GM21786 (cell line): ENCODE measurements around the gene MLST8.
"Not testable (repeated sequence)": the region's sequence is repeated elsewhere in the genome, so short reads cannot be mapped to it uniquely, and the experiment has no call there.

Source experiments
- ATAC-seq: cut with Tn5 transposase; IDR thresholded peaks from one replicate; pipeline ENCODE4 v1.9.1; 2021; ENCODE audit not compliant: unreplicated experiment

MLST8 gene

DNA sequence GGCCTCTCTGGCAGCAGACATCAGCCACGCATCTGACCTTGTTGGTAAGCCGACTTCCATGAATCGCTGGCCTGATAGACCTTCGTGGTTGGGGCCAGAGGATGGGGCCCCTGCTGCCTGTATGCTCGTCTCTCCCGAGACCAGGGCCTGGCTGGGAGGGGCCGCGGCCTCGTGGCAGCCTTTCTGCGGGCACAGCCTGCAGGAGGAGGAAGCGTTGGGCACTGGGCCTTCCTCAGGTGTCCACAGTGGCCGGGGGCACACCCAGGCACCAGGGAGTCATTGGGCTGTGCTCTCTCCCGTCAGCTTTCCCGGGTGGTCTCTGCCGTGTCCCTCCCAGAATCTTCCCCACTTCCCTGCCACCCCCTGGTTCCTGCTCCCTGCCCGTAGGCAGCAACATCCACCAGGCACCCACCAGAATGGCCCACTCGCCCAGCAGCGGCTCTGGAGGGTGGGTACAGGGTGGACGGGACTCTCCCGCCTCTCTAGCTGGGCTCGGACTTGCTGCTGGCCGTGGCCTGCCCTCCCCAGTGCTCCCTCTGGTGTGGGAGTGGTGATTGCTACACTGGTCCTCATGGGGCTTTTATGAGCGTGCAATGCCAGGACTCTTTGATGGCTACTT, 24.5 kb downstream of the MLST8 start:
- no peak for ATAC-seq

DNA sequence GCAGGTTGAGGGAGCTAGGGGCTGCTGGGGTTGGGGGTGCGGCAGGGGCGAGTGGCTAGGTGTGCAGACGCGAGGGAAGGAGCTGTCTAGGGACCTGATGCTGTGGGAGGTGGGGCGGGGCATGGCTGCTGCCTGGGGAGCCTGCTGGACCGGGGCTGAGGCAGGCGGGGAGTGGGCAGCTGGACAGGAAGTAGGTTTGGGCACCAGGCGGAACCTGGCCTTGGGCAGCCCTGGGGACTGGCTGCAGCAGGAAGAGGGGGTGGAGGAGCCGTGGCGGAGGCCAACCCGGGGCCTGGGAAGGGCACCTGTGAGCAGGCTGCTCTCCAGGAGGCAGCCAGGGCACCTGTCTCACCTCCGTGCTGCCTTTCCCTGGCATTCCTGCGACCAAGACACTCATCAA, 25.1 kb downstream of the MLST8 start:
- no peak for ATAC-seq

DNA sequence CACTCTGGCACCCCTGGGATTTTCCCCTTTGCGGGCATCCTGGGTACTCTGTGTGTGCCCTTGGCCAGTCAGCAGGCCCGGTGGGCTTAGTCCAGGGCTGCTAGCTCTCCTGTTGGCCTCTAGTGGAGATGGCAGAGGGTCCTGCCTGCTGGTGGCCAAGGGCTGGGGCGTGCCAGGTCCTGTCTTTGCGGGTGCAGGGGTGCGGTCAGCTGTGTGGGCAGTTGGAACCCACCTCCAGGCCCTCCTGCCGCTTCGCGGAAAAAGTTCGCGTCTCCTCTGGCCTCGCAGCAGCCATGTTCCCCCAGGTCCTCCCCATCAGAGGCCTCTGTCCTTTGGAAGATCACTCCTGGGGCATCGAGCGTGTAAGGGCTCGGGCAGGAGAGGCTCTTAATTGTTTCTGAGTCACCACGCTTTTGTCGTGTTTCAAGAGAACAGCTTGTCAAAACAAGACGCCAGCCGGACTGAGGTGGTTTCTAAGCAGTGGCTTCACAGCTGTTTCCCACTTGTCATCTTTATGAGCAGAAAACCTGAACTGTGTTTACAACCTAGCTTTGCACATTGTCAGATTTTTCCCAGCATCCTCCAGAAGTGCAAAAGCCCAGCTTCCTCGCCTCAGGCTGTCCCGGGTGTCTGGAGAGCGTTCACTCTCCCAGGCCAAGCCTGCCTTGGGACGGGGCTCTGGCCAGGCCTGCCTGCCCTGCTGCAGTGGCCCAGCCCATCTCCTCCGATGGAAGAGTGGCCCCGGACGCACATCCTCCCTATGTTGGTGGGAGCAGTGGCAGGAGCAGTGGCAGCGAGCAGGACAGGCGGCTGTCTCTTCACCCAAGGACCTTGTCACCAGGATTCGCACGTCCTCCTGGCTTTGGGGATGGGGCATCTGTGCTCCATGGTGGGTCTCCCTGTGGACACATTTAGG, 26.0 kb downstream of the MLST8 start:
- ATAC-seq = no peak

DNA sequence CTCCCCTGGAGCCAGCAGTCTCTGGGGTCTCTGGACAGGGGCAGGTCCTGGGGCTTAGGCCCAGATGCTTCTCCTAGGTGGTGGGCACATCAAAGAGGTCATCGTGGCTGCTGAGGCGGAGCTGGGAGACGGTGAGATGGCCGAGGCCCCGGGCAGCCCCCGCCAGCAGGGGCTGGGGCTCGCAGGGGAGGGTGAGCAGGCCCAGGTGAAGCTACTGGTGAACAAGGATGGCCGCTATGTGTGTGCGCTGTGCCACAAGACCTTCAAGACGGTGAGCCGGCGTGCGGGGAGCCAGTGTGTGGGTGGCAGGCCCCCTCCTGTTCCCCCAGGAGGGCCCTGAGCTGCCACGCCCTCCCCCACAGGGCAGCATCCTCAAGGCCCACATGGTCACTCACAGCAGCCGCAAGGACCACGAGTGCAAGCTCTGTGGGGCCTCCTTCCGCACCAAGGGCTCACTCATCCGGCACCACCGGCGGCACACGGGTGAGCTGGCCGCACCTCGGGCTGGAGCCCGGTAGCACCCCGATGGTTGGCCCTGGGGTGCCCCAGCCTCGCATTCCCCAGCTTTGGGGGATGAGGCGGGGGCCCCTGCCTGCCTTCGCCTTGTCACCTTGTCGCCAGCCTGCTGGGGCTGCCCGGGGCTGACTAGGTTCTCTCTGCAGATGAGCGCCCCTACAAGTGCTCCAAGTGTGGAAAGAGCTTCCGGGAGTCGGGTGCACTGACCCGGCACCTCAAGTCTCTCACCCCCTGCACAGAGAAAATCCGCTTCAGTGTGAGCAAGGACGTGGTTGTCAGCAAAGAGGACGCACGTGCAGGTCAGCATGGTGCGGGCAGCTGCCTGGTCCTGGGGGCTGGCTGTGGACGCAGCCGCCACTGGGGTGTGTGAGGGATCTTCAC, 27.1 kb downstream of the MLST8 start:
- ATAC-seq = no peak

DNA sequence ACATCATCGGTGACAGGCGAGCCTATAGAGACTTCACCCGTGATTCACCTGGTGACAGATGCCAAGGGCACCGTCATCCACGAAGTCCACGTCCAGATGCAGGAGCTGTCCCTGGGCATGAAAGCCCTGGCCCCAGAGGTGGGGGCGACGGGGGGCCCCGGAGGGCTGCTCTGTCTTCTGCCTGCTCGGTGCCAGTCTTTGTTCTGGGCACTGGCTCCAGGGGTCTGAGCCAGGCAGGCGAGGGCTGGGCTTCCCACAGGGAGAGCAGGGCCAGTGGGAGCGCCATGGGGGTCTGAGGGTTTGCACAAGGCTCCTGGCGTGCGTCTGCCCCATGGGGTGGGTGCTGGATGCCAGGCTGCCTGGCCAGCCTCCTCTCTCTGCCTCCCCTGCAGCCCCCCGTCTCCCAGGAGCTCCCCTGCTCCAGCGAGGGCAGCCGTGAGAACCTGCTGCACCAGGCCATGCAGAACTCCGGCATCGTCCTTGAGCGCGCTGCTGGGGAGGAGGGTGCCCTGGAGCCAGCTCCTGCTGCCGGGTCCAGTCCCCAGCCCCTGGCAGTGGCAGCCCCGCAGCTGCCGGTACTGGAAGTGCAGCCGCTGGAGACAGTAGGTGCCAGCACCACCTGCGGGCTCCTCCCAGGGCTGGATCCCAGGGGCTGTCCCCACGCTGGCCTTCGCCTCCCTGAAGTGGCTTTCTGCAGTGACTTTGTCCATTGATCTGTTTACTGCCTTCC, 28.0 kb downstream of the MLST8 start:
- ATAC-seq = no peak

DNA sequence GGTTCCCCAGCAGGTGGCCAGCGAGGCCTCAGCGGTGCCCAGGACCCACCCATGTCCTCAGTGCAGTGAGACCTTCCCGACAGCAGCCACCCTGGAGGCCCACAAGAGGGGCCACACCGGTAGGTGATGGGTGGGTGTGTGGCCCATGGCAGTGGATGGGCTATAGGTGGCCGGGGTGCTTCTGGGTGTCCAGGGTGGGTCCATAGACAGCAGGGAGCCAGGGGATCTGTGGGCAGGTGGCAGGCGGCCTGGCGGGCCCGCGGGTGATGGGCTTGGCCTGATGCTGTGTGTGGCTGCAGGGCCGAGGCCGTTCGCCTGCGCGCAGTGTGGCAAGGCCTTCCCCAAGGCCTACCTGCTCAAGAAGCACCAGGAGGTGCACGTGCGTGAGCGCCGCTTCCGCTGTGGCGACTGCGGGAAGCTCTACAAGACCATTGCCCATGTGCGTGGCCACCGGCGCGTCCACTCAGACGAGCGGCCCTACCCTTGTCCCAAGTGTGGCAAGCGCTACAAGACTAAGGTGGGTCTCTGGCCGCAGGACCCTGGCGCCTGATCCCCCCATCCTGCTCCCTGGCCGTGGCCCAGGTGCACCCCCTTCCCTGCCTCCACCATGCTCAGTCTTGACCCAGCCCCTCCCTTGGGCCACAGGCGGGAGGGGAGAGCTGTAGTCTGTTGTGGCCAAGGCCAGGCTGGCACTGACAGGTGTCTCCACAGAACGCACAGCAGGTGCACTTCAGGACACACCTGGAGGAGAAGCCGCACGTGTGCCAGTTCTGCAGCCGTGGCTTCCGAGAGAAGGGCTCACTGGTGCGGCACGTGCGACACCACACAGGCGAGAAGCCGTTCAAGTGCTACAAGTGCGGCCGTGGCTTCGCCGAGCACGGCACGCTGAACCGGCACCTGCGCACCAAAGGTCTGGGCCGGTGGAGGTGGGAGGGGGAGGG, 28.9 kb downstream of the MLST8 start:
- ATAC-seq = no peak

DNA sequence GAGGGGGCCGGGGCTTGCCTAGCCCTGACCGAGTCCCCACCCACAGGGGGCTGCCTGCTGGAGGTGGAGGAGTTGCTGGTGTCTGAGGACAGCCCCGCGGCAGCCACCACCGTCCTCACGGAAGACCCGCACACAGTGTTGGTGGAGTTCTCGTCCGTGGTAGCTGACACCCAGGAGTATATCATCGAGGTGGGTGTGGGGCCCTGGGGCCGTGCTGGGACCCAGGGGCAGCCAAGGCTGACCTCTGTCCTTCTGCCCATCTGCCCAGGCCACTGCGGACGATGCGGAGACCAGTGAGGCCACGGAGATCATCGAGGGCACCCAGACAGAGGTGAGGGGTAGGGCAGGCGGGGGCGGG, 29.5 kb downstream of the MLST8 start:
- ATAC-seq = no peak

DNA sequence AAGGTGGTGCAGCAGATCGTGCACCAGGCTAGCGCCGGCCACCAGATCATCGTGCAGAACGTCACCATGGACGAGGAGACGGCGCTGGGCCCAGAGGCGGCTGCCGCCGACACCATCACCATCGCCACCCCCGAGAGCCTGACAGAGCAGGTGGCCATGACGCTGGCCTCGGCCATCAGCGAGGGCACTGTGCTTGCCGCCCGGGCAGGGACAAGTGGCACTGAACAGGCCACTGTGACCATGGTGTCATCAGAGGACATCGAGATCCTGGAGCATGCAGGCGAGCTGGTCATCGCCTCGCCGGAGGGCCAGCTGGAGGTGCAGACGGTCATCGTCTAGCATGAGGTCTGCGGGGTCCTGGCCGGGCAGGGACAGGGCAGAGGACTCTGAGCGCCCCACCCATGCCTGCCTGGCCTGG, 30.0 kb downstream of the MLST8 start:
- ATAC-seq = no peak

DNA sequence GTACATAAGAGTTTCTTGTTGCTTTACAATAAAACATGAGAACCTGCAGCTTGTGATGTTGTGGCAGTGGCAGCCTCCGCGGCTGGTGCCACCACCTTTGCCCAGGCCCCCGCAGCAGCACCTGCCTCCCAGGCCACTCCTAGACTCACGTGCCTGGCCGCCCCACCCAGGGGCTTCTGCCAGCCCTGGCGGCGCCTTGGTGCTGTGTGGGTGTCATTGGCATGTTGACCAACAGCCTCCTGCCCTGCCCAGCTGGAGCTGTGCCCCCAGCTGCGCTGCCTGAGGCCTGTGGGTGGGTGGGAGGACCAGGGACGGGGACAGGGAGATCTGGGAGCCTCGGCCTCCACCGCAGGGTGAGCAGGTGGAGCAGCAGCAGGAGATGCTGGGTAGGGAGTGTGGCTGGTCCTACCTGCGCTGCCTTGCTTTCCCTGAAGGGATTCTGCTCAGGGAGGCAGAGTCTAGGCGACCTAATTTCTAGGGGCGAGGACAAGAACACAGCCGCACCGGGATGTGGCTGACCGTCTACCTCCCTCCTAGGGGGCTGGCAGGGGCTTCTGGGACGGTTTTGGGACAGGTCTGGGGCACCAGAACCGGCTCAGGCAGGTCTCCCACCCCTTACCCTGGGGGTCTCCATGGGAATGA, 30.6 kb downstream of the MLST8 start:
- ATAC-seq = no peak

DNA sequence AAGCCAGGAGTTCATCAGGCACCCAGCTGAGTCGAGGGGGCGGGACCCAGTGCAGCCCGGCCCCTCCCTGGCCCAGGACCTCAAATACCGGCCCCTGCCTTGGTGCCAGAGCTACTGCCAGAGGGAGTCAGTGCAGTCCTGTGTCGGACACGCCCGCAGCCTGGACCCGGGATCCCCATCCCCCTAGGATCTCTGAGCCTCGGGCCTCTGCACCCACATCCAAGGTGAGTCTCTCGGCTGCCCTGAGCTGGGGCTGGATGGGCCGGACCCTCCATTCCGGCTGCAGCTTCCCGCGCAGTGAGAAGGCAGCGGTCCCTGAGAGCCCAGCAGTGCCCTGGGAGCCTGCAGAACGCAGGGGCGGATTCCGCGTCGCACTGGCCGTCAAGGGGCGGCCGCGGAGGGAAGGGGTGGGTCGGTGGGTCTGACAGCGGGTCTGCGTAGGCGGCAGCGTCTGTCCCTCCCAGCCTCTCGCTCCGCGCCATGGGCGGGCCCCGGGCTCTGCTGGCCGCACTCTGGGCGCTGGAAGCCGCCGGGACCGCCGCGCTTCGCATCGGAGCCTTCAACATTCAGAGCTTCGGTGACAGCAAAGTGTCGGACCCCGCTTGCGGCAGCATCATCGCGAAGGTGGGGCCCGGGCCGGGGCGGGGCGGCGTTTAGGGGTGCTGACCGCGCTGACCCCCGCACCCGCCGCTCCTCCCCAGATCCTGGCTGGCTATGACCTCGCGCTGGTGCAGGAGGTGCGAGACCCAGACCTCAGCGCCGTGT, 31.3 kb downstream of the MLST8 start, which contains the start of gene DNASE1L2:
Gene DNASE1L2 (plus strand): TSS at position 108 of the 765 bp plus-strand sequence. CDS start 373 bp downstream, at position 481.
- ATAC-seq = no peak

DNA sequence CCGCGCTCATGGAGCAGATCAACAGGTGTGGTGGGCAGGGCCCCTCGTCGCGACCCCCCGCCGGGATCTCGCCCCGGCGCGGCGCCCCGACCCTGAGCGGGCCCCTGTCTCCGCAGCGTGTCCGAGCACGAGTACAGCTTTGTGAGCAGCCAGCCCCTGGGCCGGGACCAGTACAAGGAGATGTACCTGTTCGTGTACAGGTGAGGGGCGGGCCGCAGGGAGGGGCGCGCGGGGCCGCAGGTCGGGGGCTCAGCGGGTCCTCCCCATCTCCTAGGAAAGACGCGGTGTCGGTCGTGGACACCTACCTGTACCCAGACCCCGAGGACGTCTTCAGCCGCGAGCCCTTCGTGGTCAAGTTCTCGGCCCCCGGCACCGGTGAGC, 31.8 kb downstream of the MLST8 start:
- ATAC-seq = no peak

DNA sequence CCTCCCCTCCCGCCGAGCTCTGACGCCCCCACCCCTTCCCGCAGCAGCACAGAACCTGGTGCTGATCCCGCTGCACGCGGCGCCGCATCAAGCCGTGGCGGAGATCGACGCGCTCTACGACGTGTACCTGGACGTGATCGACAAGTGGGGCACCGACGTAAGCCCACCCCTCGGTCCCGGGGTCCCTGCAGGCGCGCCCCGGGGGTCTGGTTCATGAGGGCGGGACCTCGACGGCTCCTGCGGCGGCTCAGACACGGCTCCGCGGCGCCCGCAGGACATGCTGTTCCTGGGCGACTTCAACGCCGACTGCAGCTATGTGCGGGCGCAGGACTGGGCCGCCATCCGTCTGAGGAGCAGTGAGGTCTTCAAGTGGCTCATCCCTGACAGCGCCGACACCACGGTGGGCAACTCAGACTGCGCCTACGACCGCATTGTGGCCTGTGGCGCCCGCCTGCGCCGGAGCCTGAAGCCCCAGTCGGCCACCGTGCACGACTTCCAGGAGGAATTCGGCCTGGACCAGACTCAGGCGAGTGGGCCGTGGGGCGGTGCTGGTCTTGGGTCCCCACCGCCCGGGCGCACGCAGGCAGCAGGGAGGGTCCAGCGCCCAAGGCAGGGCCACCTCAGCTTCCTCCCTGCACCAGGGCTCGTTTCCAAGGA, 32.4 kb downstream of the MLST8 start:
- ATAC-seq = no peak

DNA sequence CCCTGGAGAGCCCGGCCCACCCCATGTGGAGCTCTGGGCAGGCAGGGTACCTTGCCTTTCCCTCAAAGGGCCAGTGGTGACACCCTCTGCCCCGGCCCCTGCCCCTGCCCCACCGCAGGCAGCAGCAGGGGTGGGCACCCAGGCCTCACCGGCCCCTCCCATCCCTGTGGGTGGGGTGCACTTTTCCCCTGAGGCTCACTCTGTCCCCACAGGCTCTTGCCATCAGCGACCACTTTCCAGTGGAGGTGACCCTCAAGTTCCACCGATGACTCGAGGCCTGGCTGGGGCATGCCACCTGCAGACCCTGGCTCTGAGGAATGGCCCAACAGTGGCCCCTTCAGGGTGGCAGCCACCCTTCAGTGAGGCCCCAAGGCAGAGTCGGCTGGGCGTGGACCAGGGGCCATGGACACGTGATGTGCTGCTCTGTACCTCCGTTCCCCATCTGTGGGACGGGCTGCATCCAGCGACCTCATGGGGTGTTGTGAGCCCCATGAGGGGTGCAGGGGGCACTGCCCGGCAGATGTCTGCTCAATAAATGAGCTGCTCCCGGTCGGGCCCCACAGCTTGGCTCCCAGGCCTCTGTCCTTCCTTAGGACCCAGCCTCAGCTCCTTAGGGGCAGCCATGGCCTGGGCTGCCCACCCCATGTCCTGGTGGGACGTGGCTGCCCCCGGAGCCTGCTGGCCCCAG, 33.0 kb downstream of the MLST8 start:
- no peak for ATAC-seq

DNA sequence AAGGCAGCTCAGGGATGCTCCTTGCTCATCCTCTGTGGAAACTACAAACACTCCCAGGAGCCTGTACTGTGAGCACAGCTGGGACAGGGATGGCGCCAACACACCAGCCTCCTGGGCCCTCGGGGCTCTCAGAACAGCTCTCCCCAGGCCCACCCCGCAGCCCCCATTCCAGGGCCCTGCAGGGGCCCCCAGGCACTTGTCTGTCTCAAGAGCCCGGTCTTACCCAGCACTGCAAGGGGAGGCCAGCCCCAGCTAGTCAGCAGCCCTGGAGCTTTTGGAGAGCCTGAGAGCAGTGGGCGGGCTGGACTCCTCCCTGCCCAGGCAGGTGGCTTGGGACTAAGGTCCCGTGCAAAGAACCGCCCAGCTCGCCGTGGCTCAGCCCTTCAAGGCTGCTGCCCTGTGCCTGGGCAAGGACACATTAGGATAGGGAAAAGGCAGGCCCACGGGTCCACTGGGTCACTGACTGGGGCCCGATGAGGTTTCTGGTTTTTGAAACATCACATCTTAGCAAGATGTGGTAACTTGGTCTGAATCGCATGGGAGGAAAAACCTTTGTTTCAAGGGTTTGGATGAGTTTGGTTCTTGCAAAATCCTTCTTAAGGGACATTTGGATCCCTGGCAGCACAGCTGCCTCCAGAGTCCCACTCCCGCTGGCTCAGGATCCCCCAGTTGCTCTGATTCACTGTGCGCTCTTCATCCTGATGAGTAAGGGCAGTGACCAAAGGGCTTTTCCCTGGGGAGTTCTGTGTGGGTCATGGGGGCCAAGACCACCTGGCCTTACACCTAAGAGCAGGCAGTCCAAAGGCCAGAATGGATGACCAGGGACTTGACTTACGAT, 33.8 kb downstream of the MLST8 start:
- no peak for ATAC-seq

DNA sequence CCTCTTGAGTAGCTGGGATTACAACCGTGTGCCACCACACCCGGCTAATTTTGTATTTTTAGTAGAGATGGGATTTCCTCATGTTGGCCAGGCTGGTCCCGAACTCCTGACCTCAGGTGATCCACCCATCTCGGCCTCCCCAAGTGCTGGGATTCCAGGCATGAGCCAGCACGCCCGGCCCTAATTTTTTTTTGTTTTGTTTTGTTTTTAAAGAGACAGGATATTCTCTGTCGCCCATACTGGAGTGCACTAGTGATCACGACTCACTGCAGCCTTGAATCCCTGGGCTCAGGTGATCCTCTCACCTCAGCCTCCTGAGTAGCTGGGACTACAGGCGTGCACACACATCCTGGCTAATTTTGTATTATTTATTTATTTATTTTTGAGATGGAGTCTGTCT, 35.1 kb downstream of the MLST8 start:
- ATAC-seq = not testable (repeated sequence)

DNA sequence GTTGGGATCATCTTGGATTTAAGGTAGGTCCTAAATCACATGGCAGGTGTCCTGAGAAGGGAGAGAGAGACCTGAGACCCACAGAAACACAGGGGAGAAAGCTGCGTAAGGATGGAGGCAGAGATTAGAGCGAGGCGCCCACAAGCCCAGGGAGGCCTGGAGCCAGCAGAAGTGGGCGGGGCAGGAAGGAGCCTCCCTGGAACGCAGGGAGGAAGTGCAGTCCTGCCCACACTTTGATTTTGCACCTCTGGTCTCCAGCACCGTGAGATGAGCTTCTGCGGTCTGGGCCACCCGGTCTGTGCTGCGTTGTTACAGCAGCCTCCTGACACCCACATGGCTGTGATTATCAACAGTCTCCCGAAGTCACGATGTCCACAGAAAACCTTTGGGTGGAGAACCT, 37.3 kb downstream of the MLST8 start:
- no peak for ATAC-seq
